Hepatocyte (in vitro differentiated cells): ENCODE results near the gene PPFIBP2.

Source experiments
- EZH2 ChIP-seq: fragments of 200-600 bp; sonication (generic); IDR thresholded peaks from 2 replicates; pipeline ENCODE4 v1.6.1; 2016; ENCODE audit warnings: antibody characterized with exemption, mild to moderate bottlenecking, borderline replicate concordance
- TF ChIP-seq, protein P1 (sequence below): fragments of 200-600 bp; sonication (generic); IDR thresholded peaks from 2 replicates; pipeline ENCODE4 v1.5.1; 2016; ENCODE audit warnings: antibody characterized with exemption, mild to moderate bottlenecking; ENCODE audit not compliant: poor library complexity

DNA sequence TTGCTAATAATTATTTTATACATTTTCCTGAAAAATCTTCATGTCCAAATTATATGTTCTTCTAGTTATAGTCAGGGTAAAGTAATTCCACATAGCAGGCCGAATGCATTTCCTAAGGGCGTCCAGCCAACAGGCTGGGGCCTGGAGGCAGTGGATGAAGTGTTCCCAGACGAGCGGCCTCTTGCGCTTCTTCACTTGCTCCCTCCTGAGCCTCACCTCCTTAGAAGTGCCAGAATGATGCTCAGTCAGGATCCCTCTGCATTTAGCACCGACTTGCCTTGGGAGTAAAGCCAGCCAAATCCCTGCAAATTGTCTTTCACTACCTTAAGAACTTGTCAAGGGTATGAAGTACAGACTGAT lies 27.0 kb upstream of the PPFIBP2 start:
- TF ChIP-seq EZH2 = no peak
- TF ChIP-seq, protein P1, sequence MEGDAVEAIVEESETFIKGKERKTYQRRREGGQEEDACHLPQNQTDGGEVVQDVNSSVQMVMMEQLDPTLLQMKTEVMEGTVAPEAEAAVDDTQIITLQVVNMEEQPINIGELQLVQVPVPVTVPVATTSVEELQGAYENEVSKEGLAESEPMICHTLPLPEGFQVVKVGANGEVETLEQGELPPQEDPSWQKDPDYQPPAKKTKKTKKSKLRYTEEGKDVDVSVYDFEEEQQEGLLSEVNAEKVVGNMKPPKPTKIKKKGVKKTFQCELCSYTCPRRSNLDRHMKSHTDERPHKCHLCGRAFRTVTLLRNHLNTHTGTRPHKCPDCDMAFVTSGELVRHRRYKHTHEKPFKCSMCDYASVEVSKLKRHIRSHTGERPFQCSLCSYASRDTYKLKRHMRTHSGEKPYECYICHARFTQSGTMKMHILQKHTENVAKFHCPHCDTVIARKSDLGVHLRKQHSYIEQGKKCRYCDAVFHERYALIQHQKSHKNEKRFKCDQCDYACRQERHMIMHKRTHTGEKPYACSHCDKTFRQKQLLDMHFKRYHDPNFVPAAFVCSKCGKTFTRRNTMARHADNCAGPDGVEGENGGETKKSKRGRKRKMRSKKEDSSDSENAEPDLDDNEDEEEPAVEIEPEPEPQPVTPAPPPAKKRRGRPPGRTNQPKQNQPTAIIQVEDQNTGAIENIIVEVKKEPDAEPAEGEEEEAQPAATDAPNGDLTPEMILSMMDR = no peak
